Stimulated activated CD4-positive, alpha-beta T cell treated with anti-CD3 and anti-CD28 coated beads, Interleukin-1b, Interleukin-23, amount 100 ng/mL, for 1 hour (primary cell): ENCODE measurements around the gene PLD3.
"Not testable (repeated sequence)": the region's sequence is repeated elsewhere in the genome, so short reads cannot be mapped to it uniquely, and the experiment has no call there.

Experiments
- DNase-seq, 2 donors: peaks; one replicate each; pipeline ENCODE4 v3.0.0-alpha.2; 2020; ENCODE audit warnings: low read depth in 2 of 2

The PLD3 gene

GRCh38 chr19:40389404-40390083, 41.0 kb downstream of the PLD3 start:
- DNase-seq: no peak

GRCh38 chr19:40390084-40390742, 41.7 kb downstream of the PLD3 start, which contains the start of gene HIPK4:
HIPK4 (minus strand) TSS chr19:40390181; CDS start chr19:40389902, 279 bp downstream.
- no peak for DNase-seq

DNA sequence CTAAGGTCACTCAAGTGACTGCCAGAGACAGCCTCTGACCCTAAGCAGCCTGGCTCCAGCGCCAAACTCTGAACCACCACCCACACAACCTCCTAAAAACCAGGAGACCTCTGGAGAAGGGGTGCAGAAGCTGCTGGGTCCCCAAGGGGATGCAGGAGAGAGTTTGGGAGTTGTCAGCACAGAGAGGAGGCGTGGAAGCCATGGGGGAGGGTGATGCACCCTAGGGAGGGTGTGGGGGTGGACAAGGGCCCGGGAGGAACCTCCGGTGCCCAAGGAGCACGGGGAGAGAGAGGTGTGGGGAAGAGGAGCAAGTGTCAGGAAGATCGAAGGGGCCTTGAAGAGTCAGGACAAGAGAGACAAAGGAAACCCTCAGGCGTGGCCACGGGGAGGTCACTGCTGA, 43.6 kb downstream of the PLD3 start:
- DNase-seq: no peak

DNA sequence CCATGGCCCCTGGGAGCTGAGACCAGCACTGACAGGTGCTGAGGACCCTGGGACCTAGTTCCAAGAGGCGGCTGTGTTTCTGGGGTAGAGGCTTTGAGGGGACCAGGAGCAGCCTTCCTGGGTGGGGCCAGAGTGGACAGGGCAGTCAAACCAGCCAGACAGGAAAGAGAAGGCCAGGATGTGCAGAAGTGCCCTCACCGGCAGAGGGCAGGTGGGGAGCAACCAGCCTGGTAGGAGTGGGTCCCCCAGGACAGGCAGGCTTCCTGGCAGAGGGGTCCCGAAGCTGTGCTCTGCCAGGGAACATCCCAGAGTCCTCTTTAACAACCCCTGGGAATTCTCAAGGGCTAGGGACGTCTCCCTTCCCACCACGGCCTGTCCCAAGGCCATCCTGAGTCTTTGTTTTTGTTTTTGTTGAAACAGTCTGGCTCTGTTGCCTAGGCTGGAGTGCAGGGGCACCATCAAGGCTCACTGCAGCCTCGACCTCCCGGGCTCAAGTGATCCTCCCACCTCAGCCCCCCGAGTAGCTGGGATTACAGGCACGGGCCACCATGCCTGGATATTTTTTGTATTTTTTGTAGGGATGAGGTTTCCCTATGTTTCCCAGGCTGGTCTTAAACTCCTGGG, 44.5 kb downstream of the PLD3 start:
- DNase-seq: no peak

DNA sequence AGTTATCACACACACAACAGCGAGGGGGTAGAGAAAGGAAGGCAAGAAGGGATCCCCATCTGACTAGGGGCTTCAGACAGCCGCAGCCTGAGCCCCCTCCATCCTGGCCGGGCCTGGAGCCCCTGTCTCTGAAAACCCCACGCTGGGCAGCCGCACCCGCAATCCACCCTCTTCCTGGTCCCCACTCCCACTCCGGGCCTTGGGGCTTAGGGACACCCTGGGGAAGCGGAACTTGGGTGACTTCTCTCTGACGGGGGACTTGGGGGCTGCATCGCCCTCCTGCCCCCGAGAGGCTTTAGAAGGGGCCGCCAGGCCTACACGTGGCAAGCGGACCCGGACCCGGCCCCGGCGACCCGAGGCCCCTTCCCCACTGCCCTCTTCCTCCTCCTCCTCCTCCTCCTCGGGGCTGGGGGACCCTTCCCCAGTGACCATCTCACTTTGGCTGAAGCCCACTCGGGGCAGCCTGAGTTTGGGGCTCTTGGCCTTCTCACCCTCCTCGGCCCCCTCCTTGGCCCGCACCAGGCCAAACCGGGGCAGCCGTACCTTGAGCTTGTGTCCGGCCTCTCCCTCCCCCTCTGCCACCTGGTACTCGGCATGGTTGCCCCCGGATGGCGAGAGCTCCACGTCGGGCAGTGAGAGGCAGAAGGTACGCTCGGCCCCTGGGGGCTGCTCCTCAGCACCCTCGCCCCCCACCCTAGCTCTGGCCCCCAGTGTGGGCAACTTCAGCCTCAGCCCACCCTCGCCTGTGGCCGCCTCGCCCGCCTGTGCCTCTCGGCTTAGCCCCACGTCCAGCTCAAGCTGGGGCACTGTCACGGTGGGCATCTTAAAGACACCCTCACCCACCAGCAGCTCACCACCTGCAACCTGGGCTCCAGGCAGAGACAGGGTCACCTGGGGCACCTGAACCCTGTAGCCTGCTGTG, 45.7 kb downstream of the PLD3 start:
- no peak for DNase-seq

GRCh38 chr19:40394816-40395210, 46.3 kb downstream of the PLD3 start:
- no peak for DNase-seq

DNA sequence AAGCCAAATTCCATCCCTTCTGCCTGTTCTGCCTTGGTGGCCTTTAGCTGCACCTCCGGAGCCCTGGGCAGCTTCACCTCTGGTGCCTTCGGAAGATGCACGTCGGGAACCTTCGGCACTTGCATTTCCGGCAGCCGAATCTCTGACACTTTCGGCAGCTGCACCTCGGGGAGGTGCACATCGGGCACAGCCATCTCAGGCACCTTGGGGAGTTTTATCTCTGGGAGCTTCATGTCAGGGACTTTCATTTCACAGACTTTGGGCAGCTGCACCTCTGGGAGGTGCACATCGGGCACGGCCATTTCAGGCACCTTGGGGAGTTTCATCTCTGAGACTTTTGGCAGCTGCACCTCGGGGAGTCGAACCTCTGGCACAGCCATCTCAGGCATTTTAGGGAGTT, 47.5 kb downstream of the PLD3 start:
- no peak for DNase-seq

DNA sequence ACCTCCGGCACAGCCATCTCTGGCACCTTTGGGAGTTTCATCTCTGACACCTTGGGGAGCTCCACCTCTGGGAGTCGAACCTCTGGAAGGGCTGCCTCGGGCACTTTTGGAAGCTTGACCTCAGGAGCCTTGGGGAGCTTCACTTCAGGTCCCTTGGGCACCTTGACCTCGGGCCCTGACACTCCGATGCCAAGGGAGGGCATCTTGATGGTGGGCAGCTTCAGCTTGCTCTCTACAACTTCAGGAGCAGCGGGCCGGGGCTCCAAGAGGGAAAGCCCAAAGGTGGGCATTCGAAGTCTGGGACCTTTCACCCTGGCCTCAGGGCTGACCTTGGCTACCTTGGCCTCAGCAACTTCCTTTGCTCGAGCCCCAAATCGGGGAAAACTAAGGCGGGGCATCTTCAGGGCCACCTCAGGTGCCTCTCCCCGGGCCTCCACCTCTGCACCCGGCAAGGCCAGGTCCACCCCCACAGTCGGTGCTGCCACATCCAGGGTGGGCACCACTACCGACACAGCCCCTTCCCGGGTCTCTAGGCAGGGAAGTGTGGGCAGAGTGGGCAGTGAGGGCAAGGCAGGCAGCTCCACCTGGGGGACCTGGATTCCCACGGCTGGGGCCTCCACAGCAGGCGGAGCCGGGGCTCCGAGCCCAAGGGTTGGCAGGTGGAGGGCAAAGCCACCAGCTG, 48.5 kb downstream of the PLD3 start:
- DNase-seq: no peak

GRCh38 chr19:40397568-40397906, 49.0 kb downstream of the PLD3 start:
- DNase-seq: no peak

DNA sequence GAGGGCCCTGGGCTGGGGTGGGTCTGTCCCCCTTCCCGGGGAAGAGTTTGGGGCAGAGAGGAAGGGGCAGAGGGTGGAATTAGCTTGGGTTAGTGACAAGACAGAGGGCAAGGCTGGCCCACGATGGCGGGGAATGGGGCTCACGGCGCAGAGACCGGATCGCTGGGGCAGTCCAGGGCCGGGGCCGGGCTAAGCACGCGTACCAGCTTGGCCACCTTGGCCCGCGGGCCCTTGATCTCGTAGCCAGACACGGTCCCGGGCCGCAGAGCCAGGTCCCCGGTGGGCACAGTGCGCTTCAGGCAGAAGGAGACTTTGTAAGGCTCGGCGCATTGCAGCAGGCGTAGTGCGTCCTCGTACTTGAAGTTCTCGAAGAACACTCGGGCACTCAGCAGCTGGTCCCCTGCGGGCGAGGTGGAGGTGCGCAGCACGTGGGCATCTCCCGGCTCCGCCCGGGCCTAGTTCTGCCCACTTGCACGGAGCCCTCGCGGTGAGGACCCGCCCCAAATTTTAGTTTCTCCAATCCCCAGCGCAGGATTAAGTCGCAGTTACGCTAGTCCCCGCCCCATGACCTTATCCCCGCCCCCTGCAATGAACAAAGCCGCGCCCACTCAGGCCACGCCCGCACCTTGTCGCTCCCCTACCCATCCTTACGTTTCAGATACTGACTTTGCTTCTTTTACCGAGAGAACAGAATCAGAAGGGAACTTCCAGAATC, 50.1 kb downstream of the PLD3 start:
- DNase-seq: peak in 1 of 2 donors; percentile 50

GRCh38 chr19:40400559-40400958, 52.1 kb downstream of the PLD3 start:
- no peak for DNase-seq

DNA sequence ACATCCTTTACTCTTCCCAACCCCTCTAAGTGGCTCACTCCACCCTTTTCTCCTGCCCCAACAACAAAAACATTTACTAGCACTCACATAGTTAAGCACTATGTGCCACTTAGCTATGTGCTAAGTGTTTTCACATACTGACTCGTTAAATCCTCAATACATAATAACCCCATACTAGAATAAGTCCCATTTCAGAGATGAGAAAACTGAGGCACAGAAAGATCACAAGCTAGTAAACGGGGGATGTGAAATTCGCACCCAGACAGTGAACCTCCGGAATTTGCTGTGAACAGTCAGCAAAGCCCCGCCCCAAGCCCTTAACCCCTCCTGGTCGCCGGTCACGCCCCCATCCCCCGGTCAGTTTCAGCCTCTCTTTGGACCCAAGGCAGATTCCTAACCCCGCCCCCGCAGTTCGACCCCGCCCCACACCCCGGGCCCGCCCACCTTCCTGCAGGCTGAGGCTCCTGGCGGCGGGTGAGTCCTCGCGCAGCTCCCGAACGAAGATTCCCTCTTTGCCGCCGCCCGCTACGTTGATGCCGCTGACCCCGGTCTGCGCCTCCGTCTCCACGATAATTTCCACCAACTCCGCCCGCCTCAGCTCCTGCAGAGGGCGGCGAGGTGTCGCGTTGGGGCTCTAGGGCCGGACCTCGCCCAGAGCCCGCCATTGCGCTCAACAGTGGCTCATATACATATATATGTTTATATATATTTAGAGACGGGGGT, 54.9 kb downstream of the PLD3 start:
- peak; percentile 37 to 59 for DNase-seq

DNA sequence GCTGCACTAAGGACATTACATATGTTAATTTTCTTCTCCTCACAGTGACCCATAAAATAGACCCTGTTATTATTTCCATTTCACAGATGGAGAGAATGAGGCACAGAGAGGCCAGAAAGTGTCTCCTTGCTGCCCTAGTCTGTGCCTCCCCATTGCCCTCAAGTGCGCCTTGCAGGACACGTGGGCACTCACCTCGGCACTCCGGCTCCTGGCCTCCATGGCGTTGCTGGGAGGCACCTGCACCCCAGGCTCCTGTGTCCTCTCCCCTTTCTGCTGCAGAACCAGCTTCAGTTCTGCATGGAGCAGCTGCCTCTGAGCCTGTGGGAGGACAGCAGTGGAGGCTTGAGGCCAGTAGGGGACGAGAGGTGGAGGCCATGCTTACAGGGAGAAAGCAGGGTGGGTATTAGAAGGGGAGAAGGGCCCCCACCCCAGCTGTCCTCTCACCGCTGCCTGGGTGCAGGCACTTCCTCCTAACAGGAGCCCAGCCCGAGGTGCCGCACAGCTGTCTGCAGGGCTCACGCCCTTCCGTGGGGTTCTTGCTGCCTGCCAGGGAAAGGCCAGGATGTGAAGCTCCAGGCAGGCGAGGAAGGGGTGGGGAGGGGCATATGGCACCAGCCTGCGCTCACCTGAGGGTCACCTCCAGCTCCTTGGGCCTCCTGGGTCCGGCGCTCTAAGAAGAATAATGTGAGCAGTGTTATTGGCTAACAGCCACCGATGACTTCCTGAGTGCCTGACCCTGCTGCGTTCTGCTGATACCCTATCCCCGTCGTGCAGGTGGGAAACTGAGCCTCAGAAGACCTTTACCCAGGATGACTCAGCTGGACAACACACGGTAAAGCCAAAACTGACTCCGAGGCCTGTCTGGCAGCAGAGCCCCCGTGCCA, 59.5 kb downstream of the PLD3 start:
- no peak for DNase-seq

DNA sequence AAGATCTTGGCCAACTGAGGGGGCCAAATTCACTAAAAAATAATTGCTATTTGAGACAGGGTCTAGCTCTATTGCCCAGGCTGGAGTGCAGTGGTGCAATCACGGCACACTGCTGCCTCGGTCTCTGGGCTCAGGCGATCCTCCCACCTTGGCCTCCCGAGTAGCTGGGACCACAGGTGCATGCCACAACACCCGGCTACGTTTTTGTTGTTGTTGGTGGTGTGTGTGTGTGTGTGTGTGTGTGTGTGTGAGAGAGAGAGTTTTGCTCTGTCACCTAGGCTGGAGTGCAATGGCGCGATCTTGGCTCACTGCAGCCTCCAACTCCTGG, 60.1 kb downstream of the PLD3 start:
- DNase-seq: not testable (repeated sequence)

DNA sequence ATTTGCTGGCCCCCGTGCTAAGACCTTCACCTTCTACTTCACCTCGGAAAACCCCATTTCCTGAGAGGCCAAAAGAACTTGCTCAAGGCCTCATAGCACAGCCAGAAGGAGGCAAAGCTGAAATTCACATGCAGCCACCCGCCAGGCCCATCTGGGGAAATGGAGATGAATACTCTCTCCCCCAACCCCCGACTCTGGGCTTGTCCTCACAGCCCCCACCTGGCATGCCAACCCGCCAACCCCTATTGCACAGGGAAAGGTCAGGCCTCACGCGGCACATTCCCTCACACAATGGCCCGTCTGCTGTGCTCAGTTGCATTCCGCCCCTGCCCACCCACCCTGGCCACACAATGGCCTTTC, 61.5 kb downstream of the PLD3 start:
- DNase-seq: no peak

DNA sequence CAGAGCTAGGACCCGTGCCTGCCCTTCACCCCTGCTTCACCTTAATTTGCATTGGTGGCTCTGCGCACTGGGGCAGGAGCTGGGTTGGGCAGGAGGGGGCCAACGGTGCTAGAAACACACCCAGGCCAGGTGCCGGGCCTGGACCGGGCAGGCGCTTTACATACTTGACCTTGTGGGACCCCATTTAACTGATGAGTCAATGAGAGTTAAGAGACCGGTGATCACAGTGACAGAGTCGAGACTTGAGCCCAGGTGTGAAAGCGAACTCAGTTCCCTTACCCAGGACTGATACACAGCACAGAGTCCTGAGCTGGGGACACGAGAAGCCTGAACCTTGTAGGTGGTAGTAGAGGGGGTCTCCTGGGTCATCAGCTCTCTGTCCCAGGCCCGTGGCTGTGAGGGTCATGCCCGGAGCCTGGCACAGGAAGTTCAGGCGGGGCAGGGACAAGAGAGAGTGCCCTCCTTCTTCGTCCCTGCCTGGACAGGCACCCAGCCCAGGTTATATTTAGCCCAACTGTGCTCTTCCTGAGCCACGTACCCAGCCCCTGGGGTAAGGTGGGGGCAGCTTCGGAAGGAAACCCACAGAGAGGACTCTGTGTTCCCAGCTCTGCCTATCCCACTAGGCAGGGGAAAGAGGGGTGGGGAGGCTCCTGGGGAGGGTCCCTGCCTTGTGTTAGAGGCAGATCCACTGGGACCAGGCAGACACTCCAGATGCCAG, 62.8 kb downstream of the PLD3 start:
- DNase-seq: no peak

- no peak for DNase-seq
Observed at GRCh38 chr19:40411958-40412499, 63.5 kb downstream of the PLD3 start.

- no peak for DNase-seq
Observed at GRCh38 chr19:40412866-40413265, 64.4 kb downstream of the PLD3 start.
